Glutamatergic neuron (in vitro differentiated cells): Measurements from ENCODE around the gene OBI1. TPM values are rescaled to one million over a fixed set of nuclear protein-coding genes. Genes with fewer than 3 reads are reported as not detected.
A peak's percentile ranks its signal among the peaks of the same experiment; 100 is the strongest.

Source experiments
- DNase-seq: peaks from one replicate; pipeline ENCODE4 v3.0.0; 2022
- H3K27ac Mint-ChIP-seq: one replicate; pipeline ENCODE4 v1.8.0; 2020; ENCODE audit warnings: mild to moderate bottlenecking, mixed read lengths, inconsistent platforms; ENCODE audit not compliant: unreplicated experiment
- H3K27me3 Mint-ChIP-seq: one replicate; pipeline ENCODE4 v1.8.0; 2020; ENCODE audit warnings: mild to moderate bottlenecking, moderate library complexity, mixed read lengths, inconsistent platforms; ENCODE audit not compliant: unreplicated experiment
- H3K36me3 Mint-ChIP-seq: one replicate; pipeline ENCODE4 v1.8.0; 2020; ENCODE audit warnings: mild to moderate bottlenecking, mixed read lengths, inconsistent platforms; ENCODE audit not compliant: unreplicated experiment
- H3K4me1 Mint-ChIP-seq: one replicate; pipeline ENCODE4 v1.8.0; 2020; ENCODE audit warnings: mild to moderate bottlenecking, low read depth, mixed read lengths, inconsistent platforms; ENCODE audit not compliant: unreplicated experiment
- H3K4me3 Mint-ChIP-seq: one replicate; pipeline ENCODE4 v1.8.0; 2020; ENCODE audit warnings: mild to moderate bottlenecking, mixed read lengths, inconsistent platforms; ENCODE audit not compliant: unreplicated experiment
- H3K9me3 Mint-ChIP-seq: one replicate; pipeline ENCODE4 v1.8.0; 2020; ENCODE audit warnings: mild to moderate bottlenecking, moderate library complexity, mixed read lengths, inconsistent platforms; ENCODE audit not compliant: unreplicated experiment
- total RNA-seq: library from RNA; stranded (reverse); fragmentation: NEBNext Ultra II Directional; extraction: Animal tissue kit (Norgen Biotek cat#: 25700); gene quantifications from one replicate; pipeline ENCODE4 v1.2.1, GENCODE V29; 2021; ENCODE audit not compliant: unreplicated experiment
- TF ChIP-seq, protein P1 (sequence below): fragments of 200-600 bp; sonication (generic); IDR thresholded peaks from one replicate; pipeline ENCODE4 v1.5.0; 2021; ENCODE audit not compliant: partially characterized antibody, unreplicated experiment

OBI1 gene
- total RNA-seq, 1 donor from 2014 or later: 16.7 TPM

DNA sequence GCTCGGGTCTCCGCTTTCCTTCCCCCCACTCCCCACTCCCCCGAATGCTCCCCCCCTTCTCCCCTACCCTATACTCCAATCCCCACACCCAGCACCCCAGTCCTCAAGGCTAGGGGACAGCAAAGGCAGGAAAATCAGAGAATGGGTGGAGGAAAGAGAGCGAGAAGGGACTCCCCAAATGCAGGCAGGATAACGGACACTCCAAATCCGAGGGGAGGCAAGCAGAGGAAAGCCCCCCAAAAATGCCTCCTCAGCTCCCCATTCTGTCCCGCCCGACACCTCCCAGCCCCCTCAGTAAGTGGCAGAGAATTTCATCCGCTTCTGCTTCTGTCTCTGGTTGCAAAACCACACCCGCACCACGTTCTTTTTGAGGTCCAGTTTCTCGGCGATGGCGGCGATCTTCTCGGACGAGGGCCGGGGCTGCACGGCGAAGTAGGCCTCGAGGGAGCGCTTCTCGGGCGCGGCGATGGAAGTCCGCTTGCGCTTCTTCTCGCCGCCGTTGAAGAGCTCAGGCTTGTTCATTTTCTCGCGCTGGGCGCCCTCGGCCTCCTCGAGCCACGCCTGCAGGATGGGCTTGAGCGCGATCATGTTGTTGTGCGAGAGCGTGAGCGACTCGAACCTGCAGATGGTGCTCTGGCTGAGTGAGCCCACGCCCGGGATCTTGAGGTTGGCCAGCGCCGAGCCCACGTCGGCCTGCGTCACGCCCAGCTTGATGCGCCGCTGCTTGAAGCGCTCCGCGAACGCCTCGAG is 57.7 kb downstream of the OBI1 start:
- peaks cover 39% of the 10 kb centered on the region for H3K4me1 Mint-ChIP-seq
- peak; percentile 62 for DNase-seq
- peaks cover 49% of the 10 kb centered on the region for H3K27me3 Mint-ChIP-seq
- TF ChIP-seq, protein P1, sequence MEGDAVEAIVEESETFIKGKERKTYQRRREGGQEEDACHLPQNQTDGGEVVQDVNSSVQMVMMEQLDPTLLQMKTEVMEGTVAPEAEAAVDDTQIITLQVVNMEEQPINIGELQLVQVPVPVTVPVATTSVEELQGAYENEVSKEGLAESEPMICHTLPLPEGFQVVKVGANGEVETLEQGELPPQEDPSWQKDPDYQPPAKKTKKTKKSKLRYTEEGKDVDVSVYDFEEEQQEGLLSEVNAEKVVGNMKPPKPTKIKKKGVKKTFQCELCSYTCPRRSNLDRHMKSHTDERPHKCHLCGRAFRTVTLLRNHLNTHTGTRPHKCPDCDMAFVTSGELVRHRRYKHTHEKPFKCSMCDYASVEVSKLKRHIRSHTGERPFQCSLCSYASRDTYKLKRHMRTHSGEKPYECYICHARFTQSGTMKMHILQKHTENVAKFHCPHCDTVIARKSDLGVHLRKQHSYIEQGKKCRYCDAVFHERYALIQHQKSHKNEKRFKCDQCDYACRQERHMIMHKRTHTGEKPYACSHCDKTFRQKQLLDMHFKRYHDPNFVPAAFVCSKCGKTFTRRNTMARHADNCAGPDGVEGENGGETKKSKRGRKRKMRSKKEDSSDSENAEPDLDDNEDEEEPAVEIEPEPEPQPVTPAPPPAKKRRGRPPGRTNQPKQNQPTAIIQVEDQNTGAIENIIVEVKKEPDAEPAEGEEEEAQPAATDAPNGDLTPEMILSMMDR: no peak
- peaks cover 52% of the 10 kb centered on the region for H3K9me3 Mint-ChIP-seq
- peak overlapping the region; percentile 97 for H3K4me3 Mint-ChIP-seq
- peak overlapping the region; percentile 85 for H3K27ac Mint-ChIP-seq
- peaks cover 18% of the 10 kb centered on the region for H3K36me3 Mint-ChIP-seq

DNA sequence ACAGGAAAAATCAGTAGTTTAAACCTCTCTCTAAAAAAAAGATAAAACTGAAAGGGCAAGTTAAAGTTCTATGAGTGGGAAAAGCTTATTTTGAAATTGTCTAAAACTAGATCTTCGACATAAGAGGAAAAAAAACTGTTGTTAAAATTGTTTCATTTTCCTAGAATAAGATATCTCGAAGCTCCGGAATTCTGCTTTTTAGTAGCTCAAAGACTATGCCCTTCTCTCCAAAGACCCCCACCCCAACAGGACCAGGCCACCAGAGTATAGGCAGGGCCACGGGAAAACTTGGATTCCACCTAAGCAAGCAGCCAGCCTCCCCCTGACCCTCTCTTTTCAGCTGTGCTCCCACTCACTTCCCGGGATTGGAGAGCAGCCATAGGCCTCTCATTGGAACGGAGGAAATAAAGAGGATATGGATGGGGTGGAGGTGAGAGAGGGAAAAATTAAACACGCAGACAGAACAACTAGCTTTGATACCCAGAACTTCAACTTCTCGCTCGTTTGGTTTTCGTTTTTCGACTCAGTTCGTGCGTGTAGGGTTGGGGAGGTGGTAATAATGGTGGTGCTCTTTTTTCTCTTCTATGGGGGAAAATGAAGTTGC is 58.6 kb downstream of the OBI1 start:
- peak overlapping the region; percentile 85 for H3K27ac Mint-ChIP-seq

DNA sequence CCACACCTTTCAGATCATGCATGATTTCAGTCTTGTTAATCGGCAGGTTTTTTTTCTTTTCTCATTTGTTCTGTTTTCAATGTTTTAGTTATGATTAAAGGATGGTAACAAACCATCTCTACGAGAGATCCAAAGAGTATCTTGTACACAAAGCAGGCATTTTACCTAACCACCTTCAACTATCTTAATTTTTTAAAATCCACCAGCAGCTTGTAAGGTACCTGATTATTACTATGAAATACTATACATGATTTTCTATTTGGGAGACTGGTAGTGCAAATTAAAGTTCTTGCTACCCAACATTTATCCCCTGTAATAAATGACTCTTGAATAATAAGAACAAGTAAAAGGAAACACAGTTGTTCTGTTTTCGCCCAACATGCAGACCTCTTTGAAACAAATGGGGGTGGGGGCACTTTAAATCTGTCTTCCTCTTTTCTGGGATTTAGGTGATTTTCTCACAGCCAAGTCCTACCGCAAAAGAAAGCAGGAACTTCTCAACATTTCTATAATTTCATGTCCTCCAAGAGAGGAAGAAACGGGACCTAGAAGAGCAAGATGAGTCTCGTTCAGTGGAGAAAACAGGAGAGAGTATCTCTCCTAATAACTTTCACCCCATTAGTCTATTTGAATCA is 59.2 kb downstream of the OBI1 start:
- Mint-ChIP-seq H3K4me1 (peaks cover 32% of the 10 kb centered on the region), H3K27ac (peak overlapping the region; percentile 85), H3K36me3 (peaks cover 18% of the 10 kb centered on the region), H3K4me3 (peak overlapping the region; percentile 97), H3K27me3 (peaks cover 42% of the 10 kb centered on the region), H3K9me3 (peaks cover 54% of the 10 kb centered on the region)
- TF ChIP-seq, protein P1: no peak
- DNase-seq: no peak

More for the DNA sequence above, 58.6 kb downstream of the OBI1 start:
- peaks cover 31% of the 10 kb centered on the region for H3K4me1 Mint-ChIP-seq
- H3K27me3 Mint-ChIP-seq: peaks cover 46% of the 10 kb centered on the region
- DNase-seq: no peak
- peaks cover 18% of the 10 kb centered on the region for H3K36me3 Mint-ChIP-seq
- H3K4me3 Mint-ChIP-seq: peak overlapping the region; percentile 97
- peaks cover 54% of the 10 kb centered on the region for H3K9me3 Mint-ChIP-seq
- TF ChIP-seq, protein P1: no peak

DNA sequence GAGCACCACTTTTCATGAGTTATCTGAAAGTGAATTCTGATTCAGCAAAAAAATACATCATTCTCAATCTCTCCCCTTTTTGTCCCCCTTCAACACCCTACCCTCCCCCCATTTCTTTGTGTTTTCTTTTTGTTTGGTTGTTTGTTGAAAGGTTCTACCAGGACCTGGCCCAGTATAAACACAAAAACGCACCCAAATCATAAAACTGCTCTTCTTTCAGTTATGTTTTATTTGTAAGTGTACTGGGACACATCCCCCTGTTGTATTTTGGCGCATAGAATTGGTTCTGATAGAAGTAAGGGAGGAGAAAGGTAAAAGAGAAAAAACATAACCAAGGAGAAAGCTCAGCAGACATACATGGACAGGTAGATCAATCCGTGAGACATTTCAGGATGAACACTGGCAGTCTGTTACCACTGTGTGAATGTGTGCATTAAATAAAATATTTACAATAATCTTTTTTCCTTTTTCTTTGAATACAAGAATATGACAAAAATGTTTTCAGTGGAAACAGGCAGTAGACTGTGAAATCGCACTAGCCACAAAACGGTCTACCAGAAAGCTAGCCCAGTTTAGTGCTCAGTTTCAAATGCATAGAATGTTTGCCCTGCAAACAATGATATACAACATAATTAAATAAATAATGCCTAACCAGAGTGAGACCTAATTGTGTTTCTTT is 59.9 kb downstream of the OBI1 start:
- peaks cover 39% of the 10 kb centered on the region for H3K27me3 Mint-ChIP-seq
- no peak for DNase-seq
- H3K4me3 Mint-ChIP-seq: peak overlapping the region; percentile 97
- peaks cover 32% of the 10 kb centered on the region for H3K4me1 Mint-ChIP-seq
- peak overlapping the region; percentile 85 for H3K27ac Mint-ChIP-seq
- TF ChIP-seq, protein P1: no peak
- peaks cover 18% of the 10 kb centered on the region for H3K36me3 Mint-ChIP-seq
- peaks cover 48% of the 10 kb centered on the region for H3K9me3 Mint-ChIP-seq
